ENCODE measurements around the gene NAE1. TPM values are rescaled to one million over a fixed set of nuclear protein-coding genes. Genes with fewer than 3 reads are reported as not detected.

Gene NAE1
- total RNA-seq, 1 donor from 2014 or later, result 65.0 TPM

DNA sequence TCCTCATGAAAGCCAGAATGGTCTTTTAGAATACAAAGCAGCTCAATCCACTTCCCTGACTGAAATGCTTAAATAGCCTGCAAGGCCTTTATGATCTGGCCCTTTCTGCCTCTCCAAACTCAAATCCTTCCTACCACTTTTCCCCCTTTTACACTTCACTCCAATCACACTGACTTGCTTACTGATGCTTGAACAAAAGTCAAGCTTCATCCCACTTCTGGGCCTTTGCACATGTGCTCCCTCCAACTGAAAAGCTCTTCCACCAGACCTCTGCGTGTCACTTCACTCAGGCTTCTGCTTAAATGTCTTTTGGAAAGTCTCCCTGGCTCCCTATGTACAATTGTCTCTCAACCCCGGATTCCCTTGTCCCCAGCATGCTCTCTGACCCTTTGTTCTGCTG is 16.0 kb downstream of the NAE1 start:
- TF ChIP-seq EZH2 (IDR thresholded peaks at IDR 0.05; ENCODE audit: insufficient read depth, low read length), result no peak
- H3K36me3 ChIP-seq (ENCODE audit: insufficient read depth, low read length), result peaks cover 30% of the 10 kb centered on the region

DNA sequence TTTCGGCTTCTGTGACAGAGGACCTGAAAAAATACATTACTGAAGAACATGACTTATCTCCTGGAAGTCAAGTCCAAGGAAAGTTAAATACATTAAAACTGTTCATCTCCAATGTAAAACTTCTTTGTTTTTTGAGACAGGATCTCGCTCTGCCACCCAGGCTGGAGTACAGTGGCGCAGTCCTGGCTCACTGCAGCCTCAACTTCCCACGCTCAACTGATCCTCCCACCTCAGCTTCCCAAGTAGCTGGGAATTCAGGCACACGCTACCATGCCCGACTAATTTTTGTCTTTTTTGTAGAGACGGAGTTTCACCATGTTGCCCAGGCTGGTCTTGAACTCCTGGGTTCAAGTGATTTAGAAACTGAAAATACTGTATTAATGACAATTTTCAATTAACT is 19.7 kb downstream of the NAE1 start:
- no peaks in the 10 kb centered on the region for H3K79me2 ChIP-seq (ENCODE audit: insufficient read depth, low read length)
- Mint-ChIP-seq H3K36me3 (ENCODE audit: low read depth, unreplicated experiment) (peaks cover 3% of the 10 kb centered on the region), H3K4me1 (ENCODE audit: low read depth, unreplicated experiment) (no peaks in the 10 kb centered on the region), H3K4me3 (ENCODE audit: unreplicated experiment) (no peak overlapping the region), H3K27me3 (ENCODE audit: low read depth, unreplicated experiment) (no peaks in the 10 kb centered on the region), H3K27ac (ENCODE audit: unreplicated experiment) (no peak overlapping the region), H3K9me3 (ENCODE audit: unreplicated experiment) (no peaks in the 10 kb centered on the region)
- no peak overlapping the region for H3K4me3 ChIP-seq (ENCODE audit: insufficient read depth, low read depth, low read length)
- no peak overlapping the region for H3K4me2 ChIP-seq (ENCODE audit: low read length)
- H3K27ac ChIP-seq (ENCODE audit: low read depth, low read length), result no peak overlapping the region
- H3K27me3 ChIP-seq (ENCODE audit: insufficient read depth, low read length), result no peaks in the 10 kb centered on the region
- H3K36me3 ChIP-seq (ENCODE audit: insufficient read depth, low read length), result peaks cover 29% of the 10 kb centered on the region
- H3K4me1 ChIP-seq (ENCODE audit: insufficient read depth, low read length), result no peaks in the 10 kb centered on the region
- no peaks in the 10 kb centered on the region for H3K9me3 ChIP-seq (ENCODE audit: insufficient read depth, low read depth, low read length)
- no peaks in the 10 kb centered on the region for H4K20me1 ChIP-seq (ENCODE audit: insufficient read depth, low read length)
- no peak for TF ChIP-seq EZH2 (IDR thresholded peaks at IDR 0.05; ENCODE audit: insufficient read depth, low read length)
- TF ChIP-seq, protein P1, sequence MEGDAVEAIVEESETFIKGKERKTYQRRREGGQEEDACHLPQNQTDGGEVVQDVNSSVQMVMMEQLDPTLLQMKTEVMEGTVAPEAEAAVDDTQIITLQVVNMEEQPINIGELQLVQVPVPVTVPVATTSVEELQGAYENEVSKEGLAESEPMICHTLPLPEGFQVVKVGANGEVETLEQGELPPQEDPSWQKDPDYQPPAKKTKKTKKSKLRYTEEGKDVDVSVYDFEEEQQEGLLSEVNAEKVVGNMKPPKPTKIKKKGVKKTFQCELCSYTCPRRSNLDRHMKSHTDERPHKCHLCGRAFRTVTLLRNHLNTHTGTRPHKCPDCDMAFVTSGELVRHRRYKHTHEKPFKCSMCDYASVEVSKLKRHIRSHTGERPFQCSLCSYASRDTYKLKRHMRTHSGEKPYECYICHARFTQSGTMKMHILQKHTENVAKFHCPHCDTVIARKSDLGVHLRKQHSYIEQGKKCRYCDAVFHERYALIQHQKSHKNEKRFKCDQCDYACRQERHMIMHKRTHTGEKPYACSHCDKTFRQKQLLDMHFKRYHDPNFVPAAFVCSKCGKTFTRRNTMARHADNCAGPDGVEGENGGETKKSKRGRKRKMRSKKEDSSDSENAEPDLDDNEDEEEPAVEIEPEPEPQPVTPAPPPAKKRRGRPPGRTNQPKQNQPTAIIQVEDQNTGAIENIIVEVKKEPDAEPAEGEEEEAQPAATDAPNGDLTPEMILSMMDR (IDR thresholded peaks at IDR 0.05; ENCODE audit: insufficient read depth, low read depth, low read length), result no peak
- no peak overlapping the region for H3K9ac ChIP-seq (ENCODE audit: low read length)
- no peak overlapping the region for H2AFZ ChIP-seq (ENCODE audit: low read depth, low read length)
- DNase-seq (ENCODE audit: low read depth), result no peak
- FAIRE-seq, result no peak

More for the DNA sequence above, 16.0 kb downstream of the NAE1 start:
- no peaks in the 10 kb centered on the region for H4K20me1 ChIP-seq (ENCODE audit: insufficient read depth, low read length)
- H2AFZ ChIP-seq (ENCODE audit: low read depth, low read length), result no peak overlapping the region
- peaks cover 10% of the 10 kb centered on the region for H3K36me3 Mint-ChIP-seq (ENCODE audit: low read depth, unreplicated experiment)
- DNase-seq (ENCODE audit: low read depth), result no peak
- H3K27ac Mint-ChIP-seq (ENCODE audit: unreplicated experiment), result no peak overlapping the region
- no peaks in the 10 kb centered on the region for H3K27me3 Mint-ChIP-seq (ENCODE audit: low read depth, unreplicated experiment)
- H3K4me1 ChIP-seq (ENCODE audit: insufficient read depth, low read length), result no peaks in the 10 kb centered on the region
- H3K27me3 ChIP-seq (ENCODE audit: insufficient read depth, low read length), result no peaks in the 10 kb centered on the region
- no peak overlapping the region for H3K9ac ChIP-seq (ENCODE audit: low read length)
- no peaks in the 10 kb centered on the region for H3K79me2 ChIP-seq (ENCODE audit: insufficient read depth, low read length)
- H3K4me3 Mint-ChIP-seq (ENCODE audit: unreplicated experiment), result no peak overlapping the region
- H3K4me3 ChIP-seq (ENCODE audit: insufficient read depth, low read depth, low read length), result no peak overlapping the region
- no peaks in the 10 kb centered on the region for H3K9me3 ChIP-seq (ENCODE audit: insufficient read depth, low read depth, low read length)
- no peak overlapping the region for H3K4me2 ChIP-seq (ENCODE audit: low read length)
- no peak overlapping the region for H3K27ac ChIP-seq (ENCODE audit: low read depth, low read length)
- no peak for FAIRE-seq
- no peaks in the 10 kb centered on the region for H3K9me3 Mint-ChIP-seq (ENCODE audit: unreplicated experiment)
- no peaks in the 10 kb centered on the region for H3K4me1 Mint-ChIP-seq (ENCODE audit: low read depth, unreplicated experiment)

DNA sequence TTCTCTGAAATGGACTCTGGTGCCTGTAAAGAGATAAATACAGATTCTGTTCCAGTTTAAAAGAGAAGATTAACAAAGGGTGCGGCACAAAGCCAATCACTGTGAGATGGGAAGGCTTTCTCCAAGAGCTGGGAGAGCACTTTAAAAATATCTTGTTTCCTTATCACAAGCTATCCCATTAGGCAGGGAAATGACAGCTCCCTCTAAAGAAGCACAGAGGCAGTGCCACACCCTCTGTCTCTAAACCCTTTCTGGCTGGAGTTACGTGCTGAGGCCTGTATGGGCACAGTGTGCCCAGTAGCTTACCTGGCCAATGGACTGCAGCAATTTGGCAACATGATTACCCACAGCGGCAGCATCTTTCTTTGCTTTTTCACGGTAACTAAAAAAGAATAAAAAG is 20.4 kb downstream of the NAE1 start:
- Histone ChIP-seq H3K36me3 (ENCODE audit: insufficient read depth, low read length) (peaks cover 32% of the 10 kb centered on the region), H4K20me1 (ENCODE audit: insufficient read depth, low read length) (no peaks in the 10 kb centered on the region), H2AFZ (ENCODE audit: low read depth, low read length) (no peak overlapping the region), H3K9me3 (ENCODE audit: insufficient read depth, low read depth, low read length) (no peaks in the 10 kb centered on the region), H3K27ac (ENCODE audit: low read depth, low read length) (no peak overlapping the region), H3K27me3 (ENCODE audit: insufficient read depth, low read length) (no peaks in the 10 kb centered on the region), H3K4me1 (ENCODE audit: insufficient read depth, low read length) (no peaks in the 10 kb centered on the region), H3K4me3 (ENCODE audit: insufficient read depth, low read depth, low read length) (no peak overlapping the region), H3K79me2 (ENCODE audit: insufficient read depth, low read length) (no peaks in the 10 kb centered on the region), H3K9ac (ENCODE audit: low read length) (no peak overlapping the region), H3K4me2 (ENCODE audit: low read length) (no peak overlapping the region)
- Mint-ChIP-seq H3K36me3 (ENCODE audit: low read depth, unreplicated experiment) (peaks cover 3% of the 10 kb centered on the region), H3K9me3 (ENCODE audit: unreplicated experiment) (no peaks in the 10 kb centered on the region), H3K4me3 (ENCODE audit: unreplicated experiment) (no peak overlapping the region), H3K27ac (ENCODE audit: unreplicated experiment) (no peak overlapping the region), H3K4me1 (ENCODE audit: low read depth, unreplicated experiment) (no peaks in the 10 kb centered on the region), H3K27me3 (ENCODE audit: low read depth, unreplicated experiment) (no peaks in the 10 kb centered on the region)
- TF ChIP-seq EZH2 (IDR thresholded peaks at IDR 0.05; ENCODE audit: insufficient read depth, low read length), result no peak
- TF ChIP-seq, protein P1 (IDR thresholded peaks at IDR 0.05; ENCODE audit: insufficient read depth, low read depth, low read length), result no peak
- FAIRE-seq (no peak), DNase-seq (ENCODE audit: low read depth) (no peak)
